NCI-H69 (cell line): ENCODE measurements around the gene APOBEC3G.

Experiments used
- DNase-seq: peaks from one replicate; lab custom pipeline; 2025; lab: John Stamatoyannopoulos, UW

APOBEC3G gene

GRCh38 chr22:39123751-39124581 lies 46.9 kb downstream of the APOBEC3G start:
- no peak for DNase-seq

- DNase-seq = no peak
Observed at GRCh38 chr22:39125622-39126021, 48.5 kb downstream of the APOBEC3G start.

- no peak for DNase-seq
Observed at GRCh38 chr22:39128508-39128907, 51.4 kb downstream of the APOBEC3G start.

- DNase-seq = no peak
Observed at GRCh38 chr22:39129081-39129480, 52.0 kb downstream of the APOBEC3G start.

- no peak for DNase-seq
Observed at GRCh38 chr22:39129746-39130145, 52.7 kb downstream of the APOBEC3G start.

- no peak for DNase-seq
Observed at GRCh38 chr22:39130152-39130704, 53.2 kb downstream of the APOBEC3G start.

- no peak for DNase-seq
Observed at GRCh38 chr22:39130892-39131855, 54.1 kb downstream of the APOBEC3G start.

- no peak for DNase-seq
Observed at GRCh38 chr22:39132281-39132680, 55.2 kb downstream of the APOBEC3G start.

GRCh38 chr22:39132871-39133524 lies 55.9 kb downstream of the APOBEC3G start:
- DNase-seq = no peak

- DNase-seq = no peak
Observed at GRCh38 chr22:39133871-39134270, 56.8 kb downstream of the APOBEC3G start.

- DNase-seq = no peak
Observed at GRCh38 chr22:39134366-39135091, 57.5 kb downstream of the APOBEC3G start.

- DNase-seq = peak; percentile 57
Observed at GRCh38 chr22:39135092-39135896, 58.2 kb downstream of the APOBEC3G start.

GRCh38 chr22:39136317-39136716 lies 59.2 kb downstream of the APOBEC3G start:
- no peak for DNase-seq
